NCI-H2081 (cell line): Measurements from ENCODE around the gene SUGP1.

Experiments
- DNase-seq, 2 experiments: peaks; one replicate each; lab custom pipeline; 2025; lab: John Stamatoyannopoulos, UW

The SUGP1 gene

DNA sequence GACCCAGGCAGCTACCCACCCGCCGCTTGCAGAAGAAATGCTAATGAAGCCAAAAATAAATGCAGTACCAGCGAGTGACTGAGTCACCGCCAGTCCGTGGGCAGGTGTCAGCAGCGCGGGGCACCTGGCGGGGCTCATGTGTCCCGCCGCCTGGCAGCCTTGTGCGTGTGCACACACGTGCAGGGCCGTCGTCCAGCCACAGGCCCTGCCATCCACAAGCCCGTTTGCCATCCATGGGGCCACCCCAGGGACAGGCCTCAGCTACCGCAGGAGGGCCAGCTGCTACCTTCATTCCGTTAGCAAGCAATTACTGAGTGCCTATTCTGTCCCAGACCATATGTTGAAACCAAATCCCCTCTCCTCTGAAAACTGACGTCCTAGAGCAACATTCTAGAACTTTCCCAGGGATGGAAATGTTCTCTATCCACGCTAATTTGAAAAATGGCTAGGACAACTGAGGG, 88.0 kb downstream of the SUGP1 start:
- no peak for DNase-seq

DNA sequence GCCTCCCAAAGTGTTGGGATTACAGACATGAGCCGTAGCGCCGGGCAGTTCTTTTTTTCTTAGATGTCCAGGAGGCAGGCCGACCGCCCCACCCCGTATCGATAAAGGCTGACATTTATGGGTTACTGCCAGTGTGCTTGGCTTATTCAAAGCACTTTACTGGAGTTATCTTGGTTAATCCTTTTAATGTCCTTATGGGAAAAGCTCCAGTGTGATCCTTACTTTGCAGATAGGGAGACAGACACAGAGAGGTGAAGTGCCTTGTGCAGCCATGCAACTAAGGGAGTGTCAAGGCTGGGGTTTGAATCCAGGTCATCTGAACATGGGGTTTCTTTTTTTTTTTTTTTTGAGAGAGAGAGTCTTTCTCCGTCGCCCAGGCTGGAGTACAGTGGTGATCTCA, 89.3 kb downstream of the SUGP1 start:
- no peak for DNase-seq

DNA sequence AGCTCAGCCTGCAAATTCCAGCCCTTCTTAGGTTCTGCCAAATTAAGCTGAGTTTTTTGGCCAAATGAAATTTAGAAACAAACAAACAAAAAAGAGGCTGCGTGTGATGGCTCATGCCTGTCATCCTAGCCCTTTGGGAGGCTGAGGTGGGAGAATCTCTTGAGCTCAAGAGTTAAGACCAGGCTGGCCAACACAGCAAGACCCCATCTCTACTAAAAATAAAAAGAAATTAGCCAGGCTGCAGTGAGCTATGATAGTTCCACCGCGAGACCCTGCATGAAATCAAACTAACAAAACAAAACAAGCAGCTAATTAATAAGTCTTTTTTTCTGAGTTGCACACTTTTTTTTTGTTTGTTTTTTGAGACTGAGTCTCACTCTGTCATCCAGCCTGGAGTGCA, 90.6 kb downstream of the SUGP1 start:
- DNase-seq = no peak

DNA sequence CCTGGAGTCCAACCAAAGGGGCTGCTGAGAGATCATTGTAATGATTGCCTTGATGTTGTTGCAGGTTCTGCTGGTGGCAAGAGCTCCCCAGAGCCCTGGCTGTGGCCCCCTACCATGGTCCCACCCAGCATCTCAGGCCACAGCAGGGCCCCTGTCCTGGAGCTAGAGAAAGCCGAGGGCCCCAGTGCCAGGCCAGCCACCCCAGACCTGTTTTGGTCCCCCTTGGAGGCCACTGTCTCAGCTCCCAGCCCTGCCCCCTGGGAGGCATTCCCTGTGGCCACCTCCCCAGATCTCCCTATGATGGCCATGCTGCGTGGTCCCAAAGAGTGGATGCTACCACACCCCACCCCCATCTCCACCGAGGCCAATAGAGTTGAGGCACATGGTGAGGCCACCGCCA, 93.1 kb downstream of the SUGP1 start:
- DNase-seq = no peak

DNA sequence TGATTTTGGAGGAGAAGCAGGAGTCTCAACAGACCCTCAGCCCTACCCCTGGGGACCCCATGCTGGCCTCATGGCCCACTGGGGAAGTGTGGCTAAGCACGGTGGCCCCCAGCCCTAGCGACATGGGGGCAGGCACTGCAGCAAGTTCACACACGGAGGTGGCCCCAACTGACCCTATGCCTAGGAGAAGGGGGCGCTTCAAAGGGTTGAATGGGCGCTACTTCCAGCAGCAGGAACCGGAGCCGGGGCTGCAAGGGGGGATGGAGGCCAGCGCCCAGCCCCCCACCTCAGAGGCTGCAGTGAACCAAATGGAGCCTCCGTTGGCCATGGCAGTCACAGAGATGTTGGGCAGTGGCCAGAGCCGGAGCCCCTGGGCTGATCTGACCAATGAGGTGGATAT, 93.6 kb downstream of the SUGP1 start:
- DNase-seq = no peak

DNA sequence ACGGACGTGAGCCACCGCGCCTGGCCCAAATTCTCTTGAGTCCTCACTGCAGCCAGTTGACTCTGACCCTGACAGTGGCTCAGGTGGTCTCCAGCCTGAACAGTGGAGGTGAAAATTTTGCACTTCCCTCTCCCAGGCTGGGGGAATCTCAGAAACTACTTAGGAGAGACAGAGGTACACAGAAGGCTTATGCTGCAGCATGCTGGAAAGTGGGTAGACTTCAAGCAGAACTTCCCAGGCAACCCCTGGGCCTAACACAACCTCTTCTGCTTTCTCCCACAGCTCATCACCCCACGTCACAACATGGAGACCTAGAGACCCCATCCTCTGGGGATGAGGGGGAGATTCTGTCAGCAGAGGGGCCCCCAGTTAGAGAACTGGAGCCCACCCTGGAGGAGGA, 94.1 kb downstream of the SUGP1 start:
- no peak for DNase-seq
